GM10847 (cell line): ENCODE results near the gene RPS3.

Experiments
- POLR2A ChIP-seq: IDR thresholded peaks from 2 replicates; pipeline ENCODE4 v1.6.1; 2011; ENCODE audit not compliant: insufficient read length; ENCODE audit errors: extremely low read depth

The RPS3 gene

DNA sequence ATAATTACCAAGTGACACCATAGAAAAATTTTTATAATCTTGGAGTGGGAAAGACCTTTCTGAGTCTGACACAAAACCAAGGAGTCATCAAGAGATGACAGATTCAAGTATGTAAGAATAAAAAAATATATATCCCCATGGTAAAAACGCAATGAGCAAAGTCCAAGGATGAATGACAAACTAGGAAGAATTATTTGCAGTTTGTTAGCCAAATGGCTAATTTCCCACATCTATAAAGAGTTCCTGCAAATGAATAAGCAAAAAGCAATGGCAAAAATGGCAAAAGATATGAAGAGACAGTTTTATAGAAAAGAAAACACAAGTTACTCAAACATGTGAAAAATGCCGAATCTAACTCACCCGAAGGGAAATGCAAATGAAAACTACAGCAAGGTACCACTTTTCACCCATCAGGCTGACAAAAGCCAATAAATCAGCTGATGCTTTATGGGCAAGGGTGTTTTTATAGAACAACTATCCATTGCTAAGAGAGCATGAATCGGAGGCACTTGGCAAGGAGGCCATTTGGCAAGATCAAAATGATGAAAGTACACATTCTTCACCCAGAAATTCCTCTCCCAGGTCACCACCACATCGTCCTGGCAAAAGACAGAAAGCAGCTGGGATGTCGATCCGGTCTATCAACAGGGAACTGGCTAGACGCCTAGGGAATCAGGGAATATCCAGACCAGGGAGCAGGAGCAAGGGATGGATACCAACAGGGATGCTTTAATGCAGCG, 54.8 kb downstream of the RPS3 start:
- no peak for TF ChIP-seq POLR2A

DNA sequence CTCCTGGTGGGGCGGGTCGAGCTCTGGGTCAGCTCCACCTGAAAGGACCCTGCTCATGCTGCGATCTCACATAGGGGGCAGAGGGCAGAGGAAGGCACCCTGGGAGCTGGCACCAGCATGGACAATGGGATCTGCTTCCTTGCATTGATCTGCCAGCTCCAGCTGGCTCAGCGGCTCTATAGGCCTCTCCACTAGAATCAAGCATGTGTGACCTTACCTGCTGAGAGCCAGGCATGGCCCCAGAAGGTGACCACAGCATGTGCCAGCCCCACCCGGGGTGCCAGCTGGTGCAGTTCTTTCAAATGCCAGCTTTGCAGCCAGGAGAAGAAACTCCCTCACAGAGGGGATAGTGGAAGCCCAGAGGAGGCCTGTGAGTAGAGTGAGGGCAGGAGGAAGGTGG, 55.7 kb downstream of the RPS3 start:
- TF ChIP-seq POLR2A, result no peak
